Osteoblast (primary cell): ENCODE data around the gene DHRSX. TPM values are rescaled to one million over a fixed set of nuclear protein-coding genes. Genes with fewer than 3 reads are reported as not detected.

Experiments used
- DNase-seq: peaks from one replicate; pipeline ENCODE4 v3.0.0; 2011; ENCODE audit warnings: low spot score, mixed read lengths; ENCODE audit not compliant: insufficient read length; ENCODE audit errors: missing footprints
- H2AFZ ChIP-seq: 2 replicates; pipeline ENCODE4 v1.6.0; 2011; ENCODE audit warnings: mild to moderate bottlenecking, low read length
- H3K27ac ChIP-seq: 2 replicates; pipeline ENCODE4 v1.5.1; 2011; ENCODE audit warnings: mild to moderate bottlenecking, low read depth, low read length, moderate library complexity
- H3K27me3 ChIP-seq: 2 replicates; pipeline ENCODE4 v1.6.0; 2012; ENCODE audit warnings: mild to moderate bottlenecking, control low read depth, inconsistent platforms, low read length, moderate library complexity; ENCODE audit not compliant: insufficient read depth
- H3K36me3 ChIP-seq: 2 replicates; pipeline ENCODE4 v1.5.1; 2011; ENCODE audit warnings: mild to moderate bottlenecking, low read length, control low read depth, moderate library complexity; ENCODE audit not compliant: insufficient read depth
- H3K4me1 ChIP-seq: 2 replicates; pipeline ENCODE4 v1.5.1; 2011; ENCODE audit warnings: mild to moderate bottlenecking, low read length, control low read depth, moderate library complexity; ENCODE audit not compliant: insufficient read depth
- H3K4me2 ChIP-seq: 2 replicates; pipeline ENCODE4 v1.6.0; 2011; ENCODE audit warnings: mild to moderate bottlenecking, low read length; ENCODE audit not compliant: insufficient read depth
- H3K4me3 ChIP-seq: fragments of 200-600 bp; sonication (generic); 3 replicates; pipeline ENCODE4 v1.5.1; 2012; ENCODE audit warnings: mild to moderate bottlenecking, low read length, inconsistent platforms; ENCODE audit not compliant: insufficient read depth
- H3K79me2 ChIP-seq: 2 replicates; pipeline ENCODE4 v1.6.0; 2012; ENCODE audit warnings: mild to moderate bottlenecking, low read length, control low read depth, inconsistent platforms; ENCODE audit not compliant: insufficient read depth
- H3K9me3 ChIP-seq: 2 replicates; pipeline ENCODE4 v1.5.1; 2011; ENCODE audit warnings: low read depth, low read length, control low read depth
- H4K20me1 ChIP-seq: 2 replicates; pipeline ENCODE4 v1.6.0; 2012; ENCODE audit warnings: mild to moderate bottlenecking, low read length, control low read depth; ENCODE audit not compliant: insufficient read depth
- total RNA-seq: library from RNA; depleted of rRNA; stranded (reverse); fragments of >200 nt; gene quantifications from 2 replicates; pipeline ENCODE4 v1.2.3, GENCODE V29; 2012
- TF ChIP-seq, protein P1 (sequence below): IDR thresholded peaks from 2 replicates; pipeline ENCODE4 v1.5.1; 2011; ENCODE audit warnings: mild to moderate bottlenecking, low read depth, low read length, moderate library complexity; ENCODE audit errors: extremely low read depth

DHRSX gene
- total RNA-seq, 1 donor: 37.6 TPM

DNA sequence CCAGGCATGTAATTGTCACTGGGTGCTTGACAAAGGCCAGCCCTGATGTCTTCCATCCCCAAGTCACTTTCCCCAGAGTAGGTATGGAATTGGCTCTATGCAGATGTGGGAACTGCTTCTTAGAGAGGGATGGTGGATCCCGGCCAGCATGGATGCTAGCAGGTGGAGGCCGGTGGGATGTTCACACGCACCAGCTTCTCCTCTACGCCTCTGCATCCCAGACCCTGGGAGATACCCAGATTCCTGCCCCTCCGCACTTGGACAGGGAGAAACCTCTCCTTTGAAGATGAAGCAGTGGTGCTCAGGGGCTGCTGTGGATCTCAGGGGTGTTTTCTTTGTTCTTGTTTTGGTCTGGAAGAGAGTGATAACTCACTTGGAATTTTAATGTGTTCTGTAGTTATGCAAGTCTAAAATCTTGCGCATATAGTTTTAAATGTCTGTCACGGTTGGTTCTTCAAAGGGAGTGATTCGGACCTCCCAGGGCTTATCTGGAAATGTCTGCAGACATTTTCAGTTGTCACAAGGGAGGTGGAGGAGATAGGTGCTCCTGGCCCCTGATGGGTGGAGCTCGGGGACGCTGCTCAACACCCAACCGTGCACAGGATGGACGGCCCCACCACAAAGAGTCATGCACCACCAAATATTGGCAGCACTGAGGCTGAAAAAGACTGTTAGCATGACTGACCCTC, 308.0 kb downstream of the DHRSX start:
- no peaks in the 10 kb centered on the region for H3K36me3 ChIP-seq
- no peak overlapping the region for H3K4me3 ChIP-seq
- no peaks in the 10 kb centered on the region for H3K27me3 ChIP-seq
- no peak overlapping the region for H3K4me2 ChIP-seq
- peak; percentile 46 for DNase-seq
- H3K79me2 ChIP-seq: no peaks in the 10 kb centered on the region
- H2AFZ ChIP-seq: no peak overlapping the region
- no peak overlapping the region for H3K27ac ChIP-seq
- H3K4me1 ChIP-seq: no peaks in the 10 kb centered on the region
- TF ChIP-seq, protein P1, sequence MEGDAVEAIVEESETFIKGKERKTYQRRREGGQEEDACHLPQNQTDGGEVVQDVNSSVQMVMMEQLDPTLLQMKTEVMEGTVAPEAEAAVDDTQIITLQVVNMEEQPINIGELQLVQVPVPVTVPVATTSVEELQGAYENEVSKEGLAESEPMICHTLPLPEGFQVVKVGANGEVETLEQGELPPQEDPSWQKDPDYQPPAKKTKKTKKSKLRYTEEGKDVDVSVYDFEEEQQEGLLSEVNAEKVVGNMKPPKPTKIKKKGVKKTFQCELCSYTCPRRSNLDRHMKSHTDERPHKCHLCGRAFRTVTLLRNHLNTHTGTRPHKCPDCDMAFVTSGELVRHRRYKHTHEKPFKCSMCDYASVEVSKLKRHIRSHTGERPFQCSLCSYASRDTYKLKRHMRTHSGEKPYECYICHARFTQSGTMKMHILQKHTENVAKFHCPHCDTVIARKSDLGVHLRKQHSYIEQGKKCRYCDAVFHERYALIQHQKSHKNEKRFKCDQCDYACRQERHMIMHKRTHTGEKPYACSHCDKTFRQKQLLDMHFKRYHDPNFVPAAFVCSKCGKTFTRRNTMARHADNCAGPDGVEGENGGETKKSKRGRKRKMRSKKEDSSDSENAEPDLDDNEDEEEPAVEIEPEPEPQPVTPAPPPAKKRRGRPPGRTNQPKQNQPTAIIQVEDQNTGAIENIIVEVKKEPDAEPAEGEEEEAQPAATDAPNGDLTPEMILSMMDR: no peak
- H4K20me1 ChIP-seq: no peaks in the 10 kb centered on the region
- H3K9me3 ChIP-seq: no peaks in the 10 kb centered on the region

DNA sequence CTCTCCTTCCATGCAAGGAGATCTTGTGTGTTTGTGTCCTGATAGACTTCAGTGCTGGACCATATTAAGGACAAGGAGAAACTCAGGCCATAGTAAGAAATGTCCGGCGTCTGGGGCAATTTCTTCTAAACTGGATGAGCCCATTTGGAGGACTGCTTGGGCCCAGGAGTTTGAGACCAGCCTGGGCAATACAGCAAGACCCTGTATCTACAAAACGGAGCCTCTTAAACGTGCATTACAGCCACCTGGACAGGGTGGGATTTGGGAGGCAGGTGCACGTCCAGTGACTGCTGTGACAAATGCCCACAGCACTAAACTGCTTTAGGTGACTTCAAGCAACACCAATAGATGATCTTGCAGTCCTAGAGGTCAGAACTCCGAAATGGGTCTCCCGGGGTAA, 311.9 kb downstream of the DHRSX start:
- H3K27ac ChIP-seq: no peak overlapping the region
- H3K4me1 ChIP-seq: no peaks in the 10 kb centered on the region
- no peak overlapping the region for H3K4me3 ChIP-seq
- no peak overlapping the region for H2AFZ ChIP-seq
- no peaks in the 10 kb centered on the region for H3K36me3 ChIP-seq
- H3K4me2 ChIP-seq: no peak overlapping the region
- H3K27me3 ChIP-seq: no peaks in the 10 kb centered on the region
- DNase-seq: no peak
- no peaks in the 10 kb centered on the region for H3K9me3 ChIP-seq
- TF ChIP-seq, protein P1: no peak
- no peaks in the 10 kb centered on the region for H3K79me2 ChIP-seq
- H4K20me1 ChIP-seq: no peaks in the 10 kb centered on the region

DNA sequence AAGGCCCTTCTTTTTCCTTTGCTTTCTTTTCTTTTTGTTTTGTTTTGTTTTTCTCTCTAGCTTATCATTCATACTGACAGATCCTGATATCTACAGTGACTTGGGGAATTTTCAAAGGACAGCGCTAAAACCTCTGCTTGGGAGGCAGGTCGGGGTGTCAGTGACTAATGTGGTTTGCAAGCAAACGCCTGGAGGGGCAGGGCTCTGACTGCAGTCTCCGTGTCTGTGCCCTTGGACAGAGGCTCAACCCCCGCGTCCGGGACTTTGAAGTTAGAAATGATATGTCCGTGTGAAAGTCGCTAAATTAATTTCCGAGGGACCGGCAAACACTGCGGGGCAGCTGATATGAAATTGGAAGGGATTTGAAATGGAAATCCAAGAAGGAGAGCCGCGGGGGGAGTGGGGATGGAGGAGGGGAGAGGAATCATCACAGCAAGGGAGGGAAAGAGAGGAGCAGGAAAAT, 312.4 kb downstream of the DHRSX start:
- H3K4me1 ChIP-seq: no peaks in the 10 kb centered on the region
- H3K27ac ChIP-seq: no peak overlapping the region
- no peaks in the 10 kb centered on the region for H4K20me1 ChIP-seq
- no peak overlapping the region for H3K4me3 ChIP-seq
- no peak overlapping the region for H2AFZ ChIP-seq
- no peaks in the 10 kb centered on the region for H3K36me3 ChIP-seq
- H3K27me3 ChIP-seq: no peaks in the 10 kb centered on the region
- no peaks in the 10 kb centered on the region for H3K79me2 ChIP-seq
- TF ChIP-seq, protein P1: no peak
- no peak overlapping the region for H3K4me2 ChIP-seq
- DNase-seq: peak; percentile 8
- no peaks in the 10 kb centered on the region for H3K9me3 ChIP-seq

DNA sequence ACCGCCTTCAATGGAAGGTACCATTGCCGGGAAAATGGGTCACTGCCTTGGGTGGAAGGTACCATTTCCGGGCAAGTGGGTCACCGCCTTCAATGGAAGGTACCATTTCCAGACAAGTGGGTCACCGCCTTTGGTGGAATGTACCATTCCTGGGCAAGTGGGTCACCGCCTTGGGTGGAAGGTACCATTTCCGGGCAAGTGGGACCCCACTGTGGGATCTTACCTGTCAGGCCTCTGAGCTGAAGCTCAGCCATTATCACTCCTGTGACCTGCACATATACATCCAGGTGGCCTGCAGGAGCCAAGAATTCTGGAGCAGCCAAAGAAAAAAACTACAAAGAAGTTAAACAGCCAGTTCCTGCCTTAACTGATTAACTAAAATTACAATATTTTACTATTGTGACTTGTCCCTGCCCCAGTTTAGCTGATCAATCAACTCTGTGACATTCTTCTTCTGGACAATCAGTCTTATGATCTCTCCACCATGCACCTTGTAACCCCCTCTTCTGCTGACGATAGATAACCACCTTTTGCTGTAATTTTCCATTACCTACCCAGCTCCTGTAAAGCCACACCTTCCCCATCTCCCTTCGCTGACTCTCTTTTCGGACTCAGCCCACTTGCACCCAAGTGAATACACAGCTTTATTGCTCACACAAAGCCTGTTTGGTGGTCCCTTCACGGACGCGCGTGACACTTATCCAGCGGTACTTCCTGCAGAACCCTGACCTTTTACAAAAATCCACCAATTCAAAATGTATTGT, 313.2 kb downstream of the DHRSX start:
- TF ChIP-seq, protein P1: no peak
- H3K36me3 ChIP-seq: no peaks in the 10 kb centered on the region
- no peak for DNase-seq
- H3K4me1 ChIP-seq: no peaks in the 10 kb centered on the region
- H3K27ac ChIP-seq: no peak overlapping the region
- H3K27me3 ChIP-seq: no peaks in the 10 kb centered on the region
- no peaks in the 10 kb centered on the region for H4K20me1 ChIP-seq
- no peaks in the 10 kb centered on the region for H3K79me2 ChIP-seq
- H3K4me3 ChIP-seq: no peak overlapping the region
- H3K9me3 ChIP-seq: no peaks in the 10 kb centered on the region
- no peak overlapping the region for H3K4me2 ChIP-seq
- H2AFZ ChIP-seq: no peak overlapping the region
